Right atrium auricular region (tissue), 2 donors: ENCODE data around the gene ANKRD2. TPM values are rescaled to one million over a fixed set of nuclear protein-coding genes. Genes with fewer than 3 reads are reported as not detected.
A peak's percentile ranks its signal among the peaks of the same experiment; 100 is the strongest.

Experiments
- DNase-seq: peaks from one replicate; pipeline ENCODE4 v3.0.0-alpha.2; 2019; ENCODE audit warnings: low spot score
- H3K27ac ChIP-seq, 2 donors: fragments of 200-600 bp; sonication (generic); 1 replicate in 1 of 2; 2 replicates in 1 of 2; pipeline ENCODE4 v1.5.1; 2016 to 2019
- H3K27me3 ChIP-seq, 2 donors: fragments of 200-600 bp; sonication (generic); one replicate each; pipeline versions ENCODE4 v1.5.1 to v1.6.0; 2017 to 2019
- H3K36me3 ChIP-seq: fragments of 200-600 bp; sonication (generic); one replicate; pipeline ENCODE4 v1.5.1; 2016
- H3K4me1 ChIP-seq, 2 donors: fragments of 200-600 bp; sonication (generic); one replicate each; pipeline versions ENCODE4 v1.5.1 to v1.6.0; 2017 to 2019
- H3K4me3 ChIP-seq, 2 donors: fragments of 200-600 bp; sonication (generic); 1 replicate in 1 of 2; 2 replicates in 1 of 2; pipeline ENCODE4 v1.5.1; 2017 to 2019; ENCODE audit warnings: mild to moderate bottlenecking in 1 of 2, moderate library complexity in 1 of 2
- H3K9me3 ChIP-seq, 2 donors: fragments of 200-600 bp; sonication (generic); one replicate each; pipeline ENCODE4 v1.5.1; 2019
- total RNA-seq, 2 donors: library from RNA; depleted of rRNA; stranded (reverse); fragments of >200 nt; gene quantifications; one replicate each; pipeline ENCODE4 v1.1.0, GENCODE V29; 2016
- TF ChIP-seq, protein P1 (sequence below), 2 donors: fragments of 200-600 bp; sonication (generic); IDR thresholded peaks; one replicate each; pipeline ENCODE4 v1.5.1; 2019; ENCODE audit warnings: antibody characterized with exemption in 2 of 2

ANKRD2 gene
- total RNA-seq, 2 donors from 2014 or later: 25.7 to 204 TPM

DNA sequence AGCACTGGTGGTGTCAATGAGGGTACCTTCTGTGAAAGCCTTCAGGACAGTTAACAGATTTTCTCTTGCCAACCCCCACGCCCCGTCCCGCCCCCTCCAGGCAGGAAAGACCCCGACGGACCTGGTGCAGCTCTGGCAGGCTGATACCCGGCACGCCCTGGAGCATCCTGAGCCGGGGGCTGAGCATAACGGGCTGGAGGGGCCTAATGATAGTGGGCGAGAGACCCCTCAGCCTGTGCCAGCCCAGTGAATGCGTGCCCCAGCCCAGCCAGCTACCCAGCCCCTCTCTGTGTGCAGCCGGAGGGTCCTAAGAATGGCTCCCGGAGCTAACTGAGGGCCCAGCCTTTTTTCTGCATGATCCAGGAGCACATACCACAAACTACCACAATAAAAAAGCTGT is 10.9 kb downstream of the ANKRD2 start:
- TF ChIP-seq, protein P1, sequence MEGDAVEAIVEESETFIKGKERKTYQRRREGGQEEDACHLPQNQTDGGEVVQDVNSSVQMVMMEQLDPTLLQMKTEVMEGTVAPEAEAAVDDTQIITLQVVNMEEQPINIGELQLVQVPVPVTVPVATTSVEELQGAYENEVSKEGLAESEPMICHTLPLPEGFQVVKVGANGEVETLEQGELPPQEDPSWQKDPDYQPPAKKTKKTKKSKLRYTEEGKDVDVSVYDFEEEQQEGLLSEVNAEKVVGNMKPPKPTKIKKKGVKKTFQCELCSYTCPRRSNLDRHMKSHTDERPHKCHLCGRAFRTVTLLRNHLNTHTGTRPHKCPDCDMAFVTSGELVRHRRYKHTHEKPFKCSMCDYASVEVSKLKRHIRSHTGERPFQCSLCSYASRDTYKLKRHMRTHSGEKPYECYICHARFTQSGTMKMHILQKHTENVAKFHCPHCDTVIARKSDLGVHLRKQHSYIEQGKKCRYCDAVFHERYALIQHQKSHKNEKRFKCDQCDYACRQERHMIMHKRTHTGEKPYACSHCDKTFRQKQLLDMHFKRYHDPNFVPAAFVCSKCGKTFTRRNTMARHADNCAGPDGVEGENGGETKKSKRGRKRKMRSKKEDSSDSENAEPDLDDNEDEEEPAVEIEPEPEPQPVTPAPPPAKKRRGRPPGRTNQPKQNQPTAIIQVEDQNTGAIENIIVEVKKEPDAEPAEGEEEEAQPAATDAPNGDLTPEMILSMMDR (IDR thresholded peaks at IDR 0.05): no peak
- H3K36me3 ChIP-seq: no peaks in the 10 kb centered on the region
- H3K4me1 ChIP-seq: peaks cover 0 to 35% of the 10 kb centered on the region in 2 donors
- no peak for DNase-seq
- H3K9me3 ChIP-seq: no peaks in the 10 kb centered on the region
- no peaks in the 10 kb centered on the region for H3K27me3 ChIP-seq
- H3K4me3 ChIP-seq: no peak overlapping the region
- peak overlapping the region; percentile 81 to 92 for H3K27ac ChIP-seq

DNA sequence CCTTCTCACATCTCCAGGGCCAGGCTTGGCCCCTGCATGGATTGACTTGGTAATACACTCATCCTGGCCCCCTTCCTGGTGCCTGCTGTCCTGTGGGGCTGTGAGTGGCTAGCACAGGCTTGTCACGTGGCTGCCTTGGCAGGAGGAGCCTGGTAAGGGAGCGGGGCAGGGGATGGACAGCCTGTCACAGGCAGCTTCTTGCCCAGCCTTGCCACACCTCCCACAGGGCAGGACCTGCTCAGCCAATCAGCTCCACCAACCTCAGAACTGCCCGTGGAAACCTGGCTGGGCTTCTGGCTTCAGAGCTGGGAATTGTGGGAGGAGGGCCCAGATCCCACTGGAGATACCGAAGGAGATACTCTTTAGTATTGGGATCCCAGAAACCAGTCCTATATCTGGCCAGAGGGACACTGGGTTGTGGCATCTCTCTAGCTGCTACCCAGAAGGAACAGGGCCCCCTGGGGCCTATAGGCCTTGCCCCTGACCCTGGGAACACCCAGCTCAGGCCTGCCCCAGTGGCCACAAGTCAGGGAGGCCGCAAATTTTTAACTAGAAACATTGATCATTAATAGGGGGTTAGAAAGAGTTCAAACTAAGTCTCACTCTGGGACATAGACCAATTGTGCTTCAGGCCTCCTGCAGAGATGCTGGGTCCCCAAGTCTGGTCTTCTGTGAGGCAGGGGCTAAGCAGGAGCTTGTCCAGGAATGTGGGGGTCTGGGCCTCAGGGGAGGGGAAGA is 11.7 kb downstream of the ANKRD2 start, which contains the start of gene HOGA1:
Gene HOGA1, plus strand, starts transcription at position 330 of the 738 bp plus-strand sequence. Its CDS starts 315 bp downstream, at position 645.
- DNase-seq: peak; percentile 90
- H3K27ac ChIP-seq: peak within 1 kb of the TSS; percentile 81 to 92
- no peaks in the 10 kb centered on the region for H3K9me3 ChIP-seq
- no peak within 1 kb of the TSS for H3K4me3 ChIP-seq
- peaks cover 0 to 35% of the 10 kb centered on the region in 2 donors for H3K4me1 ChIP-seq
- TF ChIP-seq, protein P1 (IDR thresholded peaks at IDR 0.05): no peak
- H3K36me3 ChIP-seq: no peaks in the 10 kb centered on the region
- no peaks in the 10 kb centered on the region for H3K27me3 ChIP-seq

DNA sequence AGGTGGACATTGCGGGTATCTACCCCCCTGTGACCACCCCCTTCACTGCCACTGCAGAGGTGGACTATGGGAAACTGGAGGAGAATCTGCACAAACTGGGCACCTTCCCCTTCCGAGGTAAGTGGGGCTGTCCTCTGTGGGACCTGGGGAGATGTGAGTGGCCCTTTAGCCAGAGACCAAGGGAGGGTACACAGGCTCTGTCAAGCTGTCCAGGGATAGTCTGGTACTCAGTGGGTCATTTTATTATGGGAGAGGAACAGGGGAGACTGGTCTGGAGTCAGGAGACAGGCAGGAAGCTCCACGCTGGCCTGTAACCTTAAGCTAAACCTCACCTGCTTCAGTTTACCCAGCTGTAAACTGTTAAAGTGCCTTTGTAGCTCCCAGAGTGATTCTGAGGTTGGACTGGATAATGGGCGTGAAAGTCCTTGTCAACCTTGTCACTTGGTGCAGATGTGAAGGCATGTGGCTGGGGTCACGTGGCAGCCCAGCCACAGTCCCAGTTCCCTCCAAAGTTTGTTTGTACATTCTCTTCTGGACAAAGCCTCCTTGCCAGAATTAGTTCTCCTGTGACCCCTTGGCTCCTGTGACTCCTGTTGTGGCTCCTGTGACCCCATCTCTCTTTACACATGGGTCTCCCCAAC is 12.3 kb downstream of the ANKRD2 start:
- peaks cover 0 to 35% of the 10 kb centered on the region in 2 donors for H3K4me1 ChIP-seq
- H3K27me3 ChIP-seq: no peaks in the 10 kb centered on the region
- TF ChIP-seq, protein P1 (IDR thresholded peaks at IDR 0.05): no peak
- H3K4me3 ChIP-seq: no peak overlapping the region
- H3K36me3 ChIP-seq: no peaks in the 10 kb centered on the region
- H3K27ac ChIP-seq: peak overlapping the region; percentile 81 to 92
- DNase-seq: no peak
- H3K9me3 ChIP-seq: no peaks in the 10 kb centered on the region

DNA sequence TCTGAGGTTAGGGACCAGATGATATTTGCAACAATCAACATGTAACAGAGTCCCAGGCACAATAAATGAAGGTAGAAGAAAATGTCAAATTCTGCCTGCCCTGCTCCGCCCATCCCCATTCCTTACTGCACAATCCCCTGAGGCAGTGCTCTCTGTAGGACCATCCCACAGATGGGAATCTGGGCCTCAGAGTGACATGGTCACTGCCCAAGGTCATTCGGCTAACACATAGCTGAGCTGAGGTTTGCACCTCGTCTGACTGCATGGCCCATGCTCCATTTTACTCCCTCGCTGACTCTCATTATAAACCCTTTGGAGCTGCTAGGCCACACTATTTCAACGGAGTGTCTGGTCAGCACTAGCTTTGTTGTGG is 12.8 kb downstream of the ANKRD2 start:
- Histone ChIP-seq H3K36me3 (no peaks in the 10 kb centered on the region), H3K9me3 (no peaks in the 10 kb centered on the region), H3K27ac (peak overlapping the region; percentile 81 to 92), H3K4me1 (peaks cover 0 to 35% of the 10 kb centered on the region in 2 donors), H3K27me3 (no peaks in the 10 kb centered on the region), H3K4me3 (no peak overlapping the region)
- no peak for DNase-seq
- TF ChIP-seq, protein P1 (IDR thresholded peaks at IDR 0.05): no peak

DNA sequence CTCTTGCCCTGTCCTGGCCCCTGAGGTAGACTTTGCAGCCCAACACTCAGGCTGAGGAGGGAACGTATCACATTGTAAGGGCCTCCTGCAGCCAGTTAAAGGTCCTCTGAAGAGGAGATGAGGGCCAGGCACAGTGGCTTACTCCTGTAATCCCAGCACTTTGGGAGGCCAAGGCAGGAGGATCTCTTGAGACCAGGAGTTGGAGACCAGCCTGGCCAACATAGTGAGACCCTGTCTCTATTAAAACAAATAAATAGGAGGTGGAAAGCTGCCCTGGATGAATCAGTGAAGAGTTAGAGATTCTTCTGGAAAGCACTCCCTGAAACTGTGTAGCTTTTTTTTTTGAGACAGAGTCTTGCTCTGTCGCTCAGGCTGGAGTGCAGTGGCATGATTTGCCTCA is 14.6 kb downstream of the ANKRD2 start:
- Histone ChIP-seq H3K4me1 (peaks cover 0 to 35% of the 10 kb centered on the region in 2 donors), H3K27ac (peak overlapping the region; percentile 81 to 92), H3K27me3 (no peaks in the 10 kb centered on the region), H3K4me3 (no peak overlapping the region), H3K9me3 (no peaks in the 10 kb centered on the region), H3K36me3 (no peaks in the 10 kb centered on the region)
- DNase-seq: no peak
- TF ChIP-seq, protein P1 (IDR thresholded peaks at IDR 0.05): no peak
